Anterior cingulate cortex (tissue), 58 donors: ENCODE results near the gene SAP30.

ENCODE experiments used
- DNase-seq, 58 donors: peaks; one replicate each; lab custom pipeline; 2025; lab: John Stamatoyannopoulos, UW

The SAP30 gene

DNA sequence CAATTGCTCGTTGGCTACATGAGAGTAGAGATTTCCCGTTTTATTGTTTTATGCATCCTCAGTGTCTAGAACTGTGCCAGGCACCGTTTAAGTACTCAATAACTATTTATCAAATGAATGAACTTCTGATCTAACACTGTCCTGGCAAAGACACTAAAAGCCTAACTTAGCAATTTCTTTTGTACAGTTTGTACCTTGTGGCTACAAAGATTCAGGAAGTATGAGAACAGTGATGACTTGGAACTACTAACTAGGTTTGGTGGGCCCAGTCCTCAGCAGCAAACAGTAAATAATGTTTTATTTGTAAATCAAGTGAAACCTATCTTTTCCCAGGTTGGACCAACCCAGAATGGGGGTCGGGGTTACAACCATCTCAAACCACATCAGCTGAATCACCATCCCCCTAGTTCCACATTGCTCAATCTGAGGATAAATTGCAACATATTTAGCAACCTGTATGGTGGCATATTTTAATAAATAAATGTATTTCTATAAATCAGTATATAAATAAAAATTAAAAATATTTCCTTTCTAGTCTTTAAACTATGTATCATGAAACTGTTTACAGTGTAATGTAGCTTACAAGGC is 40.4 kb downstream of the SAP30 start:
- DNase-seq, result no peak

DNA sequence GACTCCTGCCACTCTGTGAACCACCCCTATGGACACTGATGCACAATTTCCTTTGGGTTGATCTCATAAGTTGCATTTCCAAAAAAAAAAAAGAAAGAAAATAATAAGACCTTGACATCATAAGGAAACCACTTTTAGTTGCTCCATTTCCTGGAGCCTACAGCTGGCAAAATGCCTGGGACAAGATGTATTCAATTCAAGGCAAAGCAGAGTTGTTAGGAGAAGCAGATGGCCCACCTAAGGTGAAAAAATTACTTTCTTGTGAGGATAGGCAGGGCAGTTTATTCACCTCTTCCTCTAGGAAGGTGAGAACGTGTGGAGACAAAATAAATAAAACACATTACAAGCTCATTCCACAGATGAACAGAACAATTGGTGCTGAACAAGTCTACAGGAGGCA is 42.3 kb downstream of the SAP30 start:
- peak in 2 of 58 donors; percentile 11 to 26 for DNase-seq

DNA sequence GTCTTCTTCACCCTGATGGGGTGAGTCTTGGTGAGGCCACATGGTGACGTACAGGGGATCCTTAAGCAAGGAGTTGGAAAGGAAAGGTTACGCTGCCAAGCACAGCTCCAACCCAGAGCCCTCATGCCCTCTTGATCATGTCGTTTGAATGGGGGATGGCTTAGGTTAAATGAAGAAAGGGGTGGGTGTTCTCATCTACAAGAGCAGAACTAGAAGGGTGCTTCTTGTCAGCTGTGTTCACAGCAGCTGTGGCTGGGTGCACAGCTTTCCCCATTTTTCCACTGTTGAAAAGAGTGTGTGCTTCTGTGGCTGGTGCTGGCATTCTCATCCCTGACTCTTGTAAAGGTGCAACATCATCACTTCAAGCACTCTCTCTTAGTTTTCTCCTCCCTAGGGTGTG is 43.7 kb downstream of the SAP30 start:
- peak in 2 of 58 donors; percentile 1 to 10 for DNase-seq

DNA sequence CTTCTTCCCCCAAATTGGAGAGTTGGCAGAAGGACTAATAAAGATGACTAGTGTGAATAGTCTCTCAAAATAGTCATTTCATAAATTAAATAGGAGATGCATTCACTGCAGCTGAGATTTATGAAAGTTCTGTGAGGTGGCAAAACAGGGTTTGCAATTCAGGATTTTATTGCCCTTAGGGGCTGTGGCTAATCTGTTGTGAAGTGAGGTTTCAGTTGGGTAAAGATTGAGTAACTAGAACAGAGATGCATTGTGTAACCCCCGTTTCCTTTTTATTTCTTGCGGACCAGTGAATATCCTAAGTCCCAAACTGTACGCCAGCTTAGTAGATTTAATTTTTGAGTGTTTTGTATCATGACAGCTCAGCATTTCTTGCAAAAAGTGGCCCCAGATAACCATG is 44.3 kb downstream of the SAP30 start:
- DNase-seq, result no peak

GRCh38 chr4:173415885-173416653 is 45.3 kb downstream of the SAP30 start:
- peak in 42 of 58 donors; percentile 5 to 62 (median 30) for DNase-seq

DNA sequence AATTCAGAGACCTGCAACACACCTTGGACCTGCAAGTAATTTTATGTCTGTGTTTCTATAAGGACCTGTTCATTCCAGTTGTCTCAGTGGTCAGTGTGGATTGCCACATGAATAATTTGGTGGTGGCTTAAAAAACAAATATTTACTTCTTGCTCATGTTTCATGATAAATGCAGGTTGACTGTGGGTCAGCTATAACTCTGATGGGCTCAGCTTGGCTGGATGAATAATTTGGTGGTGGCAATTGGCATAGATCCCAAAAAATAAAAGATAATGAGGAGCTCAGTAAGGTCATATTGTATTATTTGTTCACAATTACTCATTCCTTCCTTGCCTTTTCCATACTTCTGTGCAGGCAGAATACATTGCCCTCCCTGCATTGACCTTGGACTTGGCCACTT is 47.1 kb downstream of the SAP30 start:
- DNase-seq, result no peak

DNA sequence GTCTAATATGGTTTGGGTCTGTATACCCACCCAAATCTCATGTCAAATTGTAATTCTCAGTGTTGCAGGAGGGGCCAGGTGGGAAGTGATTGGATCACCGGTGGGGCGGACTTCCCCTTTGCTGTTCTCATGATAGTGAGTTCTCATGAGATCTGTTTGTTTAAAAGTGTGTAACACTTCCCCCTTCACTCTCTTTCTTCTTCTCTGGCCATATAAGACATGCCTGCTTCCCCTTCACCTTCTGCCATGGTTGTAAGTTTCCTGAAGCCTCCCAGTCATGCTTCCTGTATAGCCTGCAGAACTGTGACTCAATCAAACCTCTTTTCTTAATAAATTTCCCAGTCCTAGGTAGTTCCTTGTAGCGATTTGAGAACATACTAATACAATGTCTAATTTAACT is 47.9 kb downstream of the SAP30 start:
- DNase-seq, result no peak

- DNase-seq, result no peak
Measured at GRCh38 chr4:173420324-173420752, 49.6 kb downstream of the SAP30 start.

GRCh38 chr4:173420801-173421200 is 50.0 kb downstream of the SAP30 start:
- DNase-seq, result no peak

DNA sequence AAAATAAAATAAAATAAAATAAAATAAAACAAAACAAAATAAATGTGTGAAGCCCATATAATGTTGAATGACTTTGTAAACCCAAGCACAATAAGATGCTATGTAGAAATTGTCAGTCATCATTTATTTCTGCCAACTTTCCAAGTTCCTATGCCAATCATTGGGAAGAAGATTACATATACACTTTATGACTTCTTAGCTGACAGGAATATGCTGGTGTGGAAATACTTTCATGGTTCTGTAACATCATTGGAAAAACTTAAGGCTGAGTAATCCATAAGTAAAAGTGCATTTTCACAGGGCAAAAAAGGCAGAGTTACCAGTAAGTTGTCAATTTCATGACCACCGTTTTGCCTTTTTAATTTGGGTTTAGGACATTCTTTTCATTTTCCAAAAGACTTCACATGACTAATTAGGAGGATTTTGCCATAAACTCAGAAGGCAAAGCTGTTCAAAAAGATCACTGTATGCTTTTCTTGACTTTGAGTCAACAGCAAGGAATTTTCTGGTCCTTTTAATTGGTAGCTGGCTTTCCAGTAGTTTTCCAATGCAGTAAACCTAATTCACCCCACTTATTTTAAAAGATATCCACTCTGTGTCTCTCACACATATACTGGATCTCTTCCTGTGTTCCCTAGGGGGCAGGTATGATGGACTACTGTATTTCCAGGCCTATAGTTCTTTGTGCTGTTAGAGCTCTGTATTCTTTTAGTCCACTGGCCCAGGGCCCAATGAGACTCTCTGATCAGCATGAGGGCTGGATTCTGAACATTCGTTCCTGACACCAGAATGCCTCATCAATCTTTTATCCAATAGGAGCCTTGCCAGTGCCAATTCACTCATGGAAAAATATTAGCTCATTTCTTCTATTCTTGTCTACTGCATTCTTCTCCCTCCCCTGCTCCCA is 54.4 kb downstream of the SAP30 start:
- DNase-seq, result no peak

GRCh38 chr4:173426064-173426463 is 55.3 kb downstream of the SAP30 start:
- DNase-seq, result no peak
